Ectodermal cell (in vitro differentiated cells): Measurements from ENCODE around the gene PTPRN2.

Experiments
- H3K27ac ChIP-seq: 2 replicates; pipeline ENCODE4 v1.7.0; 2013; ENCODE audit warnings: mild to moderate bottlenecking, low read depth, low read length; ENCODE audit not compliant: insufficient read depth, poor library complexity, severe bottlenecking
- H3K27me3 ChIP-seq: 2 replicates; pipeline ENCODE4 v1.7.0; 2013; ENCODE audit warnings: mild to moderate bottlenecking, low read length; ENCODE audit not compliant: insufficient read depth, control insufficient read depth, poor library complexity, severe bottlenecking
- H3K36me3 ChIP-seq: one replicate; pipeline ENCODE4 v1.7.0; 2013; ENCODE audit warnings: low read length; ENCODE audit not compliant: control insufficient read depth, insufficient read depth
- H3K4me1 ChIP-seq: one replicate; pipeline ENCODE4 v1.7.0; 2013; ENCODE audit warnings: low read length; ENCODE audit not compliant: control insufficient read depth, insufficient read depth
- H3K4me3 ChIP-seq: 2 replicates; pipeline ENCODE4 v1.7.0; 2013; ENCODE audit warnings: low read depth, low read length, control low read depth; ENCODE audit not compliant: insufficient read depth
- H3K9me3 ChIP-seq: 2 replicates; pipeline ENCODE4 v1.7.0; 2013; ENCODE audit warnings: mild to moderate bottlenecking, low read length, moderate library complexity; ENCODE audit not compliant: control insufficient read depth
- WGBS, 2 experiments: methylation state at CpG; one replicate each; pipeline ENCODE4 v1.1.7; 2013; ENCODE audit warnings: missing lambda C conversion rate in 2 of 2; 5-methylcytosine and 5-hydroxymethylcytosine counted together

PTPRN2 gene

GRCh38 chr7:158364451-158364850 is 223.2 kb downstream of the PTPRN2 start:
- Histone ChIP-seq H3K27ac (no peak overlapping the region), H3K36me3 (no peaks in the 10 kb centered on the region), H3K27me3 (no peaks in the 10 kb centered on the region), H3K9me3 (peaks cover 13% of the 10 kb centered on the region), H3K4me3 (no peak overlapping the region), H3K4me1 (no peaks in the 10 kb centered on the region)
- WGBS, 2 experiments: 86 to 91% methylated on average over 8 of the region's 8 CpGs

GRCh38 chr7:158362912-158363905 is 224.4 kb downstream of the PTPRN2 start:
- Histone ChIP-seq H3K9me3 (peaks cover 9% of the 10 kb centered on the region), H3K4me1 (no peaks in the 10 kb centered on the region)
- 82 to 83% methylated on average over 40 of the region's 40 CpGs for WGBS, 2 experiments

GRCh38 chr7:158362001-158362400 is 225.6 kb downstream of the PTPRN2 start:
- Histone ChIP-seq H3K36me3 (no peaks in the 10 kb centered on the region), H3K4me1 (no peaks in the 10 kb centered on the region), H3K27me3 (no peaks in the 10 kb centered on the region), H3K27ac (no peak overlapping the region), H3K9me3 (peaks cover 2% of the 10 kb centered on the region), H3K4me3 (no peak overlapping the region)
- WGBS, 2 experiments: 68 to 75% methylated on average over 8 of the region's 8 CpGs

More at GRCh38 chr7:158362912-158363905, 224.4 kb downstream of the PTPRN2 start:
- Histone ChIP-seq H3K27me3 (no peaks in the 10 kb centered on the region), H3K4me3 (no peak overlapping the region), H3K27ac (no peak overlapping the region), H3K36me3 (no peaks in the 10 kb centered on the region)

GRCh38 chr7:158361326-158361946 is 226.2 kb downstream of the PTPRN2 start:
- WGBS, 2 experiments: 78 to 80% methylated on average over 7 of the region's 8 CpGs
- no peak overlapping the region for H3K4me3 ChIP-seq

GRCh38 chr7:158358926-158359645 is 228.5 kb downstream of the PTPRN2 start:
- Histone ChIP-seq H3K27ac (no peak overlapping the region), H3K27me3 (no peaks in the 10 kb centered on the region), H3K9me3 (peaks cover 7% of the 10 kb centered on the region), H3K4me3 (no peak overlapping the region), H3K4me1 (no peaks in the 10 kb centered on the region), H3K36me3 (no peaks in the 10 kb centered on the region)
- WGBS, 2 experiments: 72 to 75% methylated on average over 16 of the region's 16 CpGs

More at GRCh38 chr7:158361326-158361946, 226.2 kb downstream of the PTPRN2 start:
- Histone ChIP-seq H3K27me3 (no peaks in the 10 kb centered on the region), H3K27ac (no peak overlapping the region), H3K9me3 (peaks cover 6% of the 10 kb centered on the region), H3K36me3 (no peaks in the 10 kb centered on the region), H3K4me1 (no peaks in the 10 kb centered on the region)

GRCh38 chr7:158357898-158358821 is 229.5 kb downstream of the PTPRN2 start:
- peaks cover 5% of the 10 kb centered on the region for H3K9me3 ChIP-seq
- H3K36me3 ChIP-seq: no peaks in the 10 kb centered on the region
- WGBS, 2 experiments: 84 to 89% methylated on average over 26 of the region's 26 CpGs
- H3K27me3 ChIP-seq: no peaks in the 10 kb centered on the region
- H3K4me1 ChIP-seq: no peaks in the 10 kb centered on the region
- H3K27ac ChIP-seq: no peak overlapping the region
- no peak overlapping the region for H3K4me3 ChIP-seq

GRCh38 chr7:158357106-158357897 is 230.3 kb downstream of the PTPRN2 start:
- 87% methylated on average over 30 of the region's 30 CpGs for WGBS, 2 experiments
- Histone ChIP-seq H3K36me3 (no peaks in the 10 kb centered on the region), H3K27ac (no peak overlapping the region), H3K4me1 (no peaks in the 10 kb centered on the region), H3K4me3 (no peak overlapping the region), H3K27me3 (no peaks in the 10 kb centered on the region), H3K9me3 (peaks cover 5% of the 10 kb centered on the region)

GRCh38 chr7:158356454-158356853 is 231.2 kb downstream of the PTPRN2 start:
- Histone ChIP-seq H3K4me1 (no peaks in the 10 kb centered on the region), H3K27ac (no peak overlapping the region), H3K4me3 (no peak overlapping the region), H3K36me3 (no peaks in the 10 kb centered on the region), H3K9me3 (peaks cover 5% of the 10 kb centered on the region), H3K27me3 (no peaks in the 10 kb centered on the region)
- WGBS, 2 experiments: 83 to 86% methylated on average over 3 of the region's 3 CpGs
